ENCODE results near the gene ADAMTS2.

ADAMTS2 gene

DNA sequence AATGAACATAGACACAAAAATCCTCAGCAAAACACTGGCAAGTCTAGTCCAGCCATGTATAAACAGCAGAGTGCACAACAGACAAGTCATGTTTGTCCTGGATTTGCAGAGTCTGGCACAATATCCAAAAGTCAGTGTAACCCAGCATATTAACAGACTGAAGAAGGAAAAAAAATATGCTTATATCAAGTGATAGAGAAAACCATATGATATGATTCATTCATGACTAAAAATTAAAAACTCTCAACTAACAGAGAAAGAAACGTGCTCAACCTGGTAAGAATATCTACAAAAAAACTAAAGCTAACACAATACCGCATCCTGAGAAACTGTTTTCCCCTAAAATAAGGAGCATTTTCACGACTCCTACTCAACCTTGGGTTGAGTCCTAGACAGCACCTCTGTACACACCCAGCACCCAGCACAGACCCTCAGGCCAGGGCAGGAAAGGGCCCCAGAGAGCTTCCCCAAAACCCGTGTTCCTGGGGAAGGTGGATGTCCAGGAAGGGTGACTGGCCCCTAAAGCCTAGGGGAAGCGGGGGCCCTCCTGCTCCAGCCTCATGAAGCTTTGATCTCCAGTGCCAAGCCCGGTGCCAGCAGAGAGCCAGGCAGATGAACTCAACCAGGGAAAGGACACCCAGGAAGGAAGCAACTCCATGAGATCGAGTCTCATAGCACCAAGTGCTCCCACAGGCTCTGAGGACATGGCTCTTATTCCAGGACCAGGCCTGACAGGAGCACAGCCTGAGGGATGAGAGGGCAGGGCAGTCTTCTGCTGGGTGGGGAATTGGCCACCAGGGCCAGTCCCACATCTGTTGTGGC is 38.9 kb downstream of the ADAMTS2 start:
- no peak overlapping the region for H3K27ac ChIP-seq
- TF ChIP-seq, protein P1, sequence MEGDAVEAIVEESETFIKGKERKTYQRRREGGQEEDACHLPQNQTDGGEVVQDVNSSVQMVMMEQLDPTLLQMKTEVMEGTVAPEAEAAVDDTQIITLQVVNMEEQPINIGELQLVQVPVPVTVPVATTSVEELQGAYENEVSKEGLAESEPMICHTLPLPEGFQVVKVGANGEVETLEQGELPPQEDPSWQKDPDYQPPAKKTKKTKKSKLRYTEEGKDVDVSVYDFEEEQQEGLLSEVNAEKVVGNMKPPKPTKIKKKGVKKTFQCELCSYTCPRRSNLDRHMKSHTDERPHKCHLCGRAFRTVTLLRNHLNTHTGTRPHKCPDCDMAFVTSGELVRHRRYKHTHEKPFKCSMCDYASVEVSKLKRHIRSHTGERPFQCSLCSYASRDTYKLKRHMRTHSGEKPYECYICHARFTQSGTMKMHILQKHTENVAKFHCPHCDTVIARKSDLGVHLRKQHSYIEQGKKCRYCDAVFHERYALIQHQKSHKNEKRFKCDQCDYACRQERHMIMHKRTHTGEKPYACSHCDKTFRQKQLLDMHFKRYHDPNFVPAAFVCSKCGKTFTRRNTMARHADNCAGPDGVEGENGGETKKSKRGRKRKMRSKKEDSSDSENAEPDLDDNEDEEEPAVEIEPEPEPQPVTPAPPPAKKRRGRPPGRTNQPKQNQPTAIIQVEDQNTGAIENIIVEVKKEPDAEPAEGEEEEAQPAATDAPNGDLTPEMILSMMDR (conservative IDR thresholded peaks at IDR 0.05) = no peak
- no peak for TF ChIP-seq ZFX (IDR thresholded peaks at IDR 0.05)

DNA sequence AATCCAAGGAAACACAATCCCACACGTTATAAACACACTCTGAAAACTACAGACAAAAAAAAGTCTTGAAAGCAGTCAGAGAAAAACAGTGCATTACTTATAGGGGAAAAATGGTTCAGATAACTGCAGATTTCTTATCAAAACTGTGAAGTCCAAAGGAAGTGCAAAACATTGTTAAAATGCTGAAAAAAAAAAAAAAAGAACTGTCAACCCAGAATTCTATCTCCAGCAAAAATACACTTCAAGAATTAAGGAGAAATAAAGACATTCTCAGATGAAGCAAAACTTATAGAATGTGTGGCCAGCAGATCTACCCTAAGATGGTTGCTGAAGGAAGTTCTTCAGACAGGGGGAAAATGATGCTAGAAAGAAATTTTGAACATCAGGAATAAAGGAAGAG is 40.4 kb downstream of the ADAMTS2 start:
- no peak overlapping the region for H3K27ac ChIP-seq
- TF ChIP-seq, protein P1 (conservative IDR thresholded peaks at IDR 0.05) = no peak
- no peak for TF ChIP-seq ZFX (IDR thresholded peaks at IDR 0.05)

- H3K27ac ChIP-seq = no peak overlapping the region
- TF ChIP-seq, protein P1 (conservative IDR thresholded peaks at IDR 0.05) = no peak
- TF ChIP-seq ZFX (IDR thresholded peaks at IDR 0.05) = no peak
These were observed 40.8 kb downstream of the ADAMTS2 start for GRCh38 chr5:179304466-179304865.

GRCh38 chr5:179303451-179304200 is 41.6 kb downstream of the ADAMTS2 start:
- TF ChIP-seq ZFX (IDR thresholded peaks at IDR 0.05) = no peak
- TF ChIP-seq, protein P1 (conservative IDR thresholded peaks at IDR 0.05) = no peak
- H3K27ac ChIP-seq = peak overlapping the region; percentile 22; the same call in 1 of the 2 replicates

- H3K27ac ChIP-seq = no peak overlapping the region
- no peak for TF ChIP-seq ZFX (IDR thresholded peaks at IDR 0.05)
These were observed 42.6 kb downstream of the ADAMTS2 start for GRCh38 chr5:179302499-179303185.

GRCh38 chr5:179301796-179302195 is 43.5 kb downstream of the ADAMTS2 start:
- H3K27ac ChIP-seq = no peak overlapping the region
- no peak for TF ChIP-seq ZFX (IDR thresholded peaks at IDR 0.05)

DNA sequence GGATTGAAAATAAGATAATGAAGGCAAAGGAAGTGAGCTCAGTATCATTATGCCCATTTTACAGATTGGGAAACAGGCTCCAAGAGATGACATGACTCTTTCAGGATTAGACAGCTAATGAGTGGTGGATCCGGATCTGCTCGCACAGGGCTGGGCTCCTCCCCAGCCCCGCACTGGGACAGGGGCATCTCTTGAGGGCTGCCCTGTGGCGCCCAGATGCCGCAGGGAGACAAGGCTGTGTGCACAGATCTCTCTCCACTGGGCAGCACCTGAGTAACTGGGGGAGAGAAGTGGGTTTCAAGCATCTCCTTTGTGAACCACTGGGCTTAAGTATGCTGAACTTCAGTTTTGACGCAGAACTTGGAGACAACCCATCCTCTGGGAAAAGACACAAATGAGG is 43.9 kb downstream of the ADAMTS2 start:
- no peak overlapping the region for H3K27ac ChIP-seq
- TF ChIP-seq ZFX (IDR thresholded peaks at IDR 0.05) = no peak
- TF ChIP-seq, protein P1 (conservative IDR thresholded peaks at IDR 0.05) = no peak

- TF ChIP-seq, protein P1 (conservative IDR thresholded peaks at IDR 0.05) = no peak
- no peak for TF ChIP-seq ZFX (IDR thresholded peaks at IDR 0.05)
- no peak overlapping the region for H3K27ac ChIP-seq
These were observed 44.6 kb downstream of the ADAMTS2 start for GRCh38 chr5:179300581-179301180.
